Measurements from ENCODE around the gene OR2V1.
"Not testable (repeated sequence)": the region's sequence is repeated elsewhere in the genome, so short reads cannot be mapped to it uniquely, and the experiment has no call there.

OR2V1 gene, protein sequence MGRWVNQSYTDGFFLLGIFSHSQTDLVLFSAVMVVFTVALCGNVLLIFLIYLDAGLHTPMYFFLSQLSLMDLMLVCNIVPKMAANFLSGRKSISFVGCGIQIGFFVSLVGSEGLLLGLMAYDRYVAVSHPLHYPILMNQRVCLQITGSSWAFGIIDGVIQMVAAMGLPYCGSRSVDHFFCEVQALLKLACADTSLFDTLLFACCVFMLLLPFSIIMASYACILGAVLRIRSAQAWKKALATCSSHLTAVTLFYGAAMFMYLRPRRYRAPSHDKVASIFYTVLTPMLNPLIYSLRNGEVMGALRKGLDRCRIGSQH

DNA sequence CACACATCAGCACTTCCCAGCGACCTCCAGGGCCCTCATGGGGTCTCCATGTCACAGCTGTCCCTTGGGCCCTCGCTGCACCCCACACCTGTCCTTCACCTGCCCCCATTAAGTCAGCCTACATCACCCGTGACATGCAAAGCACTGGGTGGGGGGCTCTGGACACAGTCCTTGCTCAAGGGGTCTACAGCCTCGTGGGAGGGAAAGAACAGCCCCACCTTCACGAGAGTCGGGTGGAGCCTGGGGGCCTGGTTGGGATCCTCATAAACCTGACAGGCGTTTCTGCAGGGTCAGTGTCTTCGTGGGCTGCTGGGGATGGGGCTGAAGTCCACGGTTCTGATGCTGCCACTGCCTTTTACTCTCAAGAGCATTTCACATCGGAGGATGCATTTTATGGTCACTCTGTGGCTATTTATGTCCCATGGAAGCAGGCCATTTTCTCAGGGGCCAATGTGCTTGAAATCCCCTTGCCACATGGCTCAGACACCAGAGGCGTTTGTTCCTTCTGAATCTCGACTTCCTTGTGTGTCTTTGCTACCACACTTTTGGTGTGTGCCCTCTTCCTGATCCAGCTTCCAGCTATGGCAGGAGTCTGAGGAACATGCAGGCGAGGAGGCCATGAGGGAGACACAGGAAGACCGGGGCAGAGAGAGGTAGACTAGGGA, at the start of gene OR2V1:
Gene OR2V1, minus strand, starts transcription at position 338 of the 665 bp plus-strand sequence. CDS start 5,865 bp downstream, outside the sequence.
- no peak for DNase-seq

DNA sequence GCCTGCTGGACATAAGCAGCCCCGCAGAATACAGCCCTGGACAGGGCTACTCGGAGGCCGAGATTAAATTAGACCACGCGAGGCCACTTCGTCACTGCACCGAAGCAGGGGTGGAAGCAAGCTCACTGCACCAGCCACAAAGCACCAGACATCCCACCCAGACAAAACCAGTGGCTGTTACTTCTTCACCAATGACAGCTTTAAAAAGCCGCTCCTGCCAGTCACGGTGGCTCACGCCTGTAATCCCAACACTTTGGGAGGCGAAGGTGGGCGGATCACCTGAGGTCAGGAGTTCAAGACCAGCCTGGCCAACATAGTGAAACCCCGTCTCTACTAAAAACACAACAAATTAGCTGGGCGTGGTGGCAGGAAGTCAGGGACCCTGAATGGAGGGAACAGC, 46.6 kb upstream of the OR2V1 start:
- DNase-seq, result not testable (repeated sequence)

DNA sequence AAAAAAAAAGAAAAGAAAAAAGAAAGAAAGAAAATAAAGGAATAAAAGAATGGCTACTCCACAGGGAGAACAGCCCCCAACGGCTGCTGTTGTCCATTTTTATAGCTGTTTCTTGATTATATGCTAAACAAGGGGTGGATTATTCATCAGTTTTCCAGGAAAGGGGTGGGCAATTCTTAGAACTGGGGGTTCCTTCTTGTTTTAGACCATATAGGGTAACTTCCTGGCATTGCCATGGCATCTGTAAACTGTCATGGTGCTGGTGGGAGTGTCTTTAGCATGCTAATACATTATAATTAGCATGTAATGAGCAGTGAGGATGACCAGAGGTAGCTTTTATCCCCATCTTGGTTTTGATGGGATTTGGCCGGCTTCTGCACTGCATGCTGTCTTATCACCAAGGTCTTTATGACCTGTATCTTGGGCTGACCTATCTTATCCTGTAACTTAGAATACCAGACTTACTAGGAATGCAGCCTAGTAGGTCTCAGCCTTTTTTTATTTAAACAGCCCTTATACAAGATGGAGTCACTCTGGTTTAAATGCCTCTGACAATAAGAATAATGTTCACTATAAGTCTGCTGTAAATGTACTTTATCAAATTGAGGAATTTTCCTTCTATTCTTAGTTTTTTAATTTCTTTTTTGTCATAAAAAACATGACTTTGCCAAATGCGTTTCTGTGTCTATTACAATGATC, 45.4 kb upstream of the OR2V1 start:
- DNase-seq, result no peak

DNA sequence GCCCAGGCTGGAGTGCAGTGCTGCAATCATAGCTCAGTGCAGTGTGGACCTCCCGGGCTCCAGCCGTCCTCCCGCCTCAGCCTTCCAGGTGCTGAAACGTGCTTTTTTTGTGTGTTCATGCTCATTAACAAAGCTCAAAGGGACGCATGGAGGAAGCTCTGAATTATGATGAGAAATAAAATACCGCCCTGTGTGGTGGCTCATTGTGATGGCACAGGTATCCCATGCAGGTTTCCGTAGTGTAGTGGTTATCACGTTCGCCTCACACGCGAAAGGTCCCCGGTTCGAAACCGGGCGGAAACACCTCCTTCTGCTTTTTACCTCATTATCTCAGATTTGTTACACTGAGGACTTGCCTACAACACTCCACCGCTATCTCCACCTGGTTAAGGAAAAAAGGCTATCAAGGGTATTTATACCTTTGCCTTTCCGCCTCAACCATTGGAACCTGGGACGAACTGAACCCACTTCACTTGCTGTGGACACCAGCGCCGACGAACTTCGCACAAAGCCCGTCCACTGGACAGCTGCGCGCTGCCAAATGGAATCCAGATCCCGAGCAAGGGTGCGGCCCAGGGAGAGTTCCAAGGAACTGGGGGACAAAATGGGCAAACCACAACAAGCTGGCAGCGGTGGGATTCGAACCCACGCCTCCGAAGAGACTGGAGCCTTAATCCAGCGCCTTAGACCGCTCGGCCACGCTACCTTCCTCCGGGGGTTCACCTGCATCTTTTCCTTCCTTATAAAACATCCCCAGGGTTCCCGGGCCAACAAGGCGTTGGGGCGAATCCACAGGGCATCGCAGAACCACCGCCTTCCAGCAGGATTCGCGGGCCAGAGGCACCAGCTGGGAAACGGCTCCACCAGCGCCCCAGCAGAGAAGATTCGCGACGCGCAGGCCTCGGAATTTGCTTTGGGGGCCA, 42.7 kb upstream of the OR2V1 start:
- peak; percentile 89 to 90 for DNase-seq

DNA sequence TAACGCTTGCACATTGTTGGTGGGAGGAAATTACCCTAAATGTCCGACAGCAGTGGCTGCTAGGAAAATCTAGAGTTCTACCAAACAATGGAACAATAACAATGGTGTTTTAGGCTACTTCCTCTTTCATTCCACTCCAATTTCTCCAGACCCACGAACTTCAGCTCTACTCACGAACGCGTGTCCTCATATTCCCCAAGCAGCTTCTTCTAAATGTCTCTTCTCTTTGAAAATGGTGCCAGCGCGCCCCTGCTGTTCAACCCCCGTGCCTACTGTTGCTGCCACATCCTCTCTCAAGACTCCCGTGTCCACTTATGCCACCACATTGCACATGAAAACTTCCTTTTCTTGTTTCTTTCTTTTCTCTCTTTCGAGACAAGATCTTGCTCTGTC, 42.1 kb upstream of the OR2V1 start:
- DNase-seq, result peak; percentile 86 to 87

DNA sequence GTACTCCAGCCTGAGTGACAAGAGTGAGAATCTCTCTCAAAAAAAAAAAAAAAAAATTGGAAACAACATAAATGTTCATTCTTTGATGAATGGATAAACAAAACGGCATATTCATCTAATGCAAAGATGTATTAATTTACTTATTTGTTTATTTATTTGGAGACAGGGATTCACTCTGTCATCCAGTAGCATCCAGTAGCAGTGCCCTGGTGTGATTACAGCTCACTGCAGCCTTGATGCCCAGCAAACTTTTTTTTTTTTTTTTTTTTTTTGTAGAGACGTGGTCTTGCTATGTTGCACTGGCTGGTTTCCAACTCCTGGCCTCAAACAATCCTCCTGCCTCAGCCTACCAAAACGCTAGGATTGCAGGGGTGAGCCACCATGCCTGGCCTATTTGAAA, 40.8 kb upstream of the OR2V1 start:
- DNase-seq, result no peak

DNA sequence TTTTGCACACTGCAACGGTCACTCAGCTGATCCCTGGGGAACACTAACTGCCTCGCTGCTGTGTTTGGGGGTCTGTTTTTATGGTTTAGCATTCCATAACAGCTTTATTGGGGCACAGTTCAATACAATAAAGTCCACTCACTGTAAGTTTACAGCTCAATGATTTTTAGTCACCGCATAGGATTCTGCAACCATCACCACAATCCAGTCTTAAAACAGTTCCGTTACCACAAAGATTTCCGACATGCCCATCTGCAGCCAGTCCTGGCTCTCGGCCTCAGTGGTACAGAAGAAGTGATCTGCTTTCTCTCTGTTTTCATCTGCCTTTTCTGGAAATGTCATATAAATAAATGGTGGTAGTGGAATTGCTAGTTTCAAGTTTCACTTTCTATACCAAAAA, 40.0 kb upstream of the OR2V1 start:
- no peak for DNase-seq

DNA sequence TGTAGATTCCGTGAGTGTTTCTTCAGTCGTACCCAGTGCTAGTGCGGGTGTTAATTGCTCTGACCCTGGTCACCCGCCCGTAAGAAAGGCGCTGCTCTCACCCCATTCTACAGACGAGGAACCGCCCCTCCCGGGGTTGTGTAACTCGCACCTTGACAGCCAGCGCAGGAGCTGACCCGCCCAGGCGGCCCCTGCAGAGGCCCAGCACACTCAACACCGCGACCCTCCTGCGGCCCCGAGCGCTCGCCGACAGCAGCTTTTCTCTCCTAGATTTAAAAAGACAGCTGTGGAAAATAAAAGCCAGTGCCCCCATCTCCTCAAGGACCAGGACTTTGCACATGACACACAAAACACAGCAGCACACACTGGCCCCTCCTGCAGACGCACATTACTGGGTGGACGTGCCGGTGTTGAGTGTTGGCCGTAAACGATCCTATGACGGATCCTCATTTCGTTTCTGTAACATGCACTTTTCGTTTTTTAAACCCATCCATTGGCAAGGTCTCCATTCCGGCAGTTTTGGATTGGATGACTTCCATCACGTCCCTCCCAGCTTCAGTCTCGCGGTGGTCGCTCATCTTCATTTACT, 39.4 kb upstream of the OR2V1 start:
- DNase-seq, result no peak

DNA sequence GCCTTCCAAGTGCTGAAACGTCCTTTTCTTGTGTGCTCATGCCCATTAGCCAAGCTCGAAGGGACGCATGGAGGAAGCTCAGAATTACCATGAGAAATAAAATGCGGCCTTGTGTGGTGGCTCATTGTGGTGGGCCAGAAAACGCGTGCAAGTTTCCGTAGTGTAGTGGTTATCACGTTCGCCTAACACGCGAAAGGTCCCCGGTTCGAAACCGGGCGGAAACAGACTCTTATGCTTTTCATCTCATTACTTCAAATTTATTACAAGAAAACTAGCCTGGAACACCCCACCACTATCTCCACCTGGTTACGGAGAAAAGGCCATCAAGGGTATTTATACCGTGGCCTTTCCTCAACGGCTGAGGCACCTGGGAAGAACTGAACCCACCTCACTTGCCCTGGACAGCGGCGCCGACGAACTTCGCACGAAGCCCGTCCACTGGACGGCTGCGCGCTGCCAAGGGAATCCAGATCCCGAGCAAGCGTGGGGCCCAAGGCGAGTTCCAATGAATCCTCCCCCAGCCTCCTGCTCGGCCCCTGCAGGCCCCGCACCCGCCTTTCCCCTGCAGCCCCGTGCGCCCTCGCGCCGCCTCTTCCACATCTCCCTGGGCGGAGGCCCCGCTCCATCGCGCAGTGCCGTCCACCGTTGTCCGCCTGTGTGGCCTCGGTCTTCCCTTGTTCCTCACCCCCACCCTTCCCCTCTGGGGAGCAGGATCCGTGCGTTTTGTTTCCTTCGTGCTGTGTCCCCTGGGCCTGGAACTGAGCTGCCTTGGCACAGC, 38.7 kb upstream of the OR2V1 start:
- DNase-seq, result peak; percentile 94 to 98

DNA sequence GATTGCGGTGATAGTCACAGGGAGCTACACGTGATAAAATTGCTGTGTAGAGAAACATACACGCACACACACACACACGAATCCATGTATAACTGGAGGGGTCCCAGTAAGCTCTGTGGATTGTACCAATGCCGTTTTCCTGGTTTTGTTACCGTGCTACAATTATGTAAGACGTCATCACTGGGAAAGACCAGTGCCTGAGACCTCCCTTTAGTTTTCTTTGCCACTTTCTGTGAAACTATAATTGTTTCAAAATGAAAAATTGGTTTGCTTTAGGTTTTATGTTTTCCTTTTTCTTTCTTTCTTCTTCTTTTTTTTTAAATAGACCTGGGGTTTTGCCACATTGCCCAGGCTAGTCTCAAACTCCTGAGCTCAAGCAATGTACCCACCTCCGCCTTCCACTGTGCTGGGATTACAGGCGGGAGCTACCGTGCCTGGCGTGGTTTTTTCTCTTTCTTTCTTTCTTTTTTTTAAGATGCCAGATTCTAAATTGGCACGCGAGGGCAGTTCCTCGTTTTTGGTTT, 37.7 kb upstream of the OR2V1 start:
- no peak for DNase-seq

DNA sequence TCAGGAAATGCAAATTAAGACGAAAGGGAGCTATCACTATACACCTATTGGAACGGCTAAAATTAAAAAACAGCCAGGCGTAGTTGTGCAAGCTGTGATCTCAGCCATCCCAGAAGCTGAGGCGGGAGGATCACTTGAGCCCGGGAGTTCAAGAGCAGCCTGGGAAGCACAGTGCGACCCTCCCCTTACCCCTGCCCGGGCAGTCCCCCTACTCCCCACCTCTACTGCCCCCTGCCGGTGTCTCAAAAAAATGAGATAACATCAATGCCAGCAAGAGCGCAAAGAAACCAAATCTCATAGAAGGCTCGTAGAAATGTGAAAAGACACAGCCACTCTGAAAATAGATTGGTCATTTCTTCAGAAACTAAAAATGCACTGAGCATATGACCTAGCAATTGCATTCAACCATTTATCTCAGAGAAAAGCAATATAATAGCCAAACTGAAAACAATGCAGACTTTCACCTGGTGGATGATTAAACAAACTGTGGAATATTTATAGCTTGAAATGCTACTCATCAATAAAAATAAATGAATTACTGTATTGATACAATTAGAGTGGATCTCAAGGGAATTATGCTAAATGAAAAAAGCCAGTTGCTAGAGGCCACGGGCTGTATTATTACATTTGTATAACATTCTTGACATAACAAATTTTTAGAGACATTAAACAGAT, 37.0 kb upstream of the OR2V1 start:
- peak; percentile 49 to 58 for DNase-seq

DNA sequence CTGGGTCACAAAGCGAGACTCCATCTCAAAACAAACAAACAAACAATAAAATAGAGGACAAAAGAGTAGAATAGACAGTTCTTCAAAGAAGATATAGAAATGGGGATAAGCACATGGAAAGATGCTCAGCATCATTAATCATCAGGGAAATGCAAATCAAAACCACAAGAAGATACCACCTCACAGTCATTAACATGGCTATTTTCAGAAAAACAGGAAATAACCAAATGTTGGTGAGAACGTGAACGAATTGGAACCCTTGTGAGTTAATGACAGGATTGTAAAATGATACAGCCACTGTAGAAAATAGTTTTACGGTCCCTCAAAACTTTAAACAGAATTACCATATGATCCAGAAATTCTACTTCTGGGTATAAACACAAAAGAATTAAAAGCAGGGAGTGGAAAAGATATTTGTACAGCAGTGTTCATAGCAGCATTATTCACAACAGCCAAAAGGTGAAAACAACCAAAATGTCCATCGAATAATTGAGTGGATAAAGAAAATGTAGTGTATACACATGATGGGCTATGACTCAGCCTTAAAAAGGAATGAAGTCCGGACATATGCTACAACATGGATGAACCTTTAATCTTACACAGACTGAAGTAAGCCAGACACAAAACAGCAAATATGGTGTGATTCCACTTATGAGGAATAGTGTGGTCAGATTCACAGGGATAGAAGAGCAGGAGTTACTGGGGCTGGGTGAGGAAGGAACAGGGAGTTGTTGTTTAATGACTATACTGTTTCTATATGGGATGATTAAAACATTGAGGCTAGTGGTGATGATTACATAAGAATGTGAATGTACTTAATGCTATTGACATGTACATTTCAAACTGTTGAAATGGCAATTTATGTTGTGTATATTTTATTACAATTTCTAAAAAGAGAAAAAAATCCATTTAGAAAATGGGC, 36.1 kb upstream of the OR2V1 start:
- DNase-seq, result no peak

DNA sequence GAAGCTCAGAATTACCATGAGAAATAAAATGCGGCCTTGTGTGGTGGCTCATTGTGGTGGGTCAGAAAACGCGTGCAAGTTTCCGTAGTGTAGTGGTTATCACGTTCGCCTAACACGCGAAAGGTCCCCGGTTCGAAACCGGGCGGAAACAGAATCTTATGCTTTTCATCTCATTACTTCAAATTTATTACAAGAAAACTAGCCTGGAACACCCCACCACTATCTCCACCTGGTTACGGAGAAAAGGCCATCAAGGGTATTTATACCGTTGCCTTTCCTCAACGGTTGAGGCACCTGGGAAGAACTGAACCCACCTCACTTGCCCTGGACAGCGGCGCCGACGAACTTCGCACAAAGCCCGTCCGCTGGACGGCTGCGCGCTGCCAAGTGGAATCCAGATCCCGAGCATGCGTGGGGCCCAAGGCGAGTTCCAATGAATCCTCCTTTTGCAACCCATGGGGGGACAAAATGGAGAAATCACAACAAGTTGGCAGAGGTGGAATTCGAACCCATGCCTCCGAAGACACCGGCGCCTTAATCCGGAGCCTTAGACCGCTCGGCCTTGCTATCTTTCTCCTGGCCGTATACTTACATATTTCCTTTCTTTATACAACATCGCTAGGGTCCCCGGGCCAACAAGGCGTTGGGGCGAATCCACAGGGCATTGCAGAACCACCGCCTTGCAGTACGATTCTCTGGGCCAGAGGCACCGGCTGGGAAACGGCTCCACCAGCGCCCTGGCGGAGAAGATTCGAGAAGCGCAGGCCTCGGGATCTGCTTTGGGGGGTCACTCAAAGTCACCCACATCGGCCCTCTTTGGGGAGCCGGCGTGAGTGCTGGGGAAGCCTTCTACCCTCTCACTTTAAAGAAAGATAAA, 33.3 kb upstream of the OR2V1 start:
- DNase-seq, result peak; percentile 56 to 70

DNA sequence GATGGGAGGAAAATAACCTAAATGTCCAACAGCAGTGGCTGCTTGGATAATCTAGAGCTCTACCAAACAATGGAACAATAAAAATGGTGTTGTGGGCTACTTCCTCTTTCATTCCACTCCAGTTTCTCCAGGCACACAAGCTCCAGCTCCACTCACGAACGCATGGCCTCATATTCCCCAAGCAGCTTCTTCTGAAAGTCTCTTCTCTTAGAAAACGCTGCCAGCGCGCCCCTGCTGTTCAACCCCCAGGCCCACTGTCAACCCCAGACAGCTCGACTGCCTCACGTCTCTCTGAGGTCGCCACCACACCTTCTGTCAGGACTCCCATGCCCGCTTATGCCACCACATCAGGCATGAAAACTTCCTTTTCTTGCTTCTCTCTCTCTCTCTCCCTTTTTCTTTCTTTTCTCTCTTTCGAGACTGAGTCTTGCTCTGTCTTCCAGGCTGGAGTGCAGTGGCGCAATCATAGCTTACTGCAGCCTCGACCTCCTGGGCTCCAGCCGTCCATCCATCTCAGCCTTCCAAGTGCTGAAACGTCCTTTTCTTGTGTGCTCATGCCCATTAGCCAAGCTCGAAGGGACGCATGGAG, 32.6 kb upstream of the OR2V1 start:
- no peak for DNase-seq

DNA sequence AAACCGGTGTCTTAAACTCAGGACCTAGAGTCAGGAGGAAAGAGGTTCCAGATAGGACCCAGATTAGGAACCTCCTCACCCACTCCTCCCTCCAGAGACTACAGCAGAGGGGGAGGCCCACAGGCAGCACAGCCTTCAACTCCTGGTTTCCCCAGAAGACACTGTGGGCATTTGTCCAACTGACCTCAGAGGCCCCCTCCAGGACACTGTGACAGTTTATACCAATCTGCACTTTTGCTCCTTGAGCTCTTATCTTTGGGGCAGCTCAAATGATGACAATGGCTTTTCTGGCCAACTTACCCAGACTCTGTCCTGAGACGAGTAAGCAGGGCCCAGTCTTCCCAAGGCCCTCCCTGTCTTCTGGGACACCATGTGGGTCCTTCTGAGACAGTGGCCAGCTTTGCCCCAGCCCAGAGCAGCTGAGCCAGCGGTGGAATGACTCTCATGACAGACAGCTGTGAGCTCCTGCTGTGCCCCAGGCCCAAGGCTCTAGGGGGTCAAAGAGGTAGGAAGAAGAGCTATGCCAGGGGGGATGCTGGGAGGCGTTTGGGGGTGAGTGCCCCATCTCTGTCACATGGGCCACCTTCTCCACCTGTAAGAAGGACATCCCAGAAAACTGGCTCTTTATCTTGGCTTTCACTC, 30.7 kb upstream of the OR2V1 start:
- DNase-seq, result no peak

DNA sequence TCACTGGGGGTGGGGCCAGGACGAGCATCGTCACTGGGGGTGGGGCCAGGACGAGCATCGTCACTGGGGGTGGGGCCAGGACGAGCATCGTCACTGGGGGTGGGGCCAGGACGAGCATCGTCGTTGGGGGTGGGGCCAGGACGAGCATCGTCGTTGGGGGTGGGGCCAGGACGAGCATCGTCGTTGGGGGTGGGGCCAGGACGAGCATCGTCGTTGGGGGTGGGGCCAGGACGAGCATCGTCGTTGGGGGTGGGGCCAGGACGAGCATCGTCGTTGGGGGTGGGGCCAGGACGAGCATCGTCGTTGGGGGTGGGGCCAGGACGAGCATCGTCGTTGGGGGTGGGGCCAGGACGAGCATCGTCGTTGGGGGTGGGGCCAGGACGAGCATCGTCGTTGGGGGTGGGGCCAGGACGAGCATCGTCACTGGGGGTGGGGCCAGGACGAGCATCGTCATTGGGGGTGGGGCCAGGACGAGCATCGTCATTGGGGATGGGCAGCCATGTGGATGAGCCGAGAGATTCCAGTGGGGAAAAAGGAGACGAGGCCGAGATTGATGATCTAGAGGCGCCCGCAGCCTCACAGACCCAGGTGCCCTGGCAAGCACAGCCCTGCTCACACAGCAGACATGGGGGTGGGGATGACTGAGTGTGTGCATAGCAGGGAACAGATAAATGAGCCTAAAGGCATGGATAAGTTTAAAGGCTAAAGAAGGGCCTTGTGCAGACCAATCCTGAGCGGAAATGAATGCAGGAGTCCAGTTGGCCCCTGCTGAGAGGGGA, 30.0 kb upstream of the OR2V1 start:
- peak; percentile 79 to 82 for DNase-seq

All from activated T-cell treated with anti-CD3 and anti-CD28 coated beads, Interleukin-2, amount 50 U/mL, for 48 hours (primary cell).